Left renal pelvis (tissue), 4 donors: ENCODE data around the gene ASB1. TPM values are rescaled to one million over a fixed set of nuclear protein-coding genes. Genes with fewer than 3 reads are reported as not detected.
"Not testable (repeated sequence)": the region's sequence is repeated elsewhere in the genome, so short reads cannot be mapped to it uniquely, and the experiment has no call there.

ENCODE experiments used
- DNase-seq, 4 donors: peaks; one replicate each; pipeline ENCODE4 v3.0.0-alpha.2; 2013; ENCODE audit warnings: low read depth in 4 of 4, low spot score in 3 of 4
- polyA plus RNA-seq, 4 donors: library from polyadenylated mRNA; unstranded; fragments of 120-200 nt; gene quantifications; one replicate each; pipeline ENCODE4 v1.2.1, GENCODE V29; 2013; ENCODE audit not compliant: insufficient read length in 4 of 4

ASB1 gene
- polyA plus RNA-seq, 4 donors = 28.5 to 34.2 (median 29.9) TPM

DNA sequence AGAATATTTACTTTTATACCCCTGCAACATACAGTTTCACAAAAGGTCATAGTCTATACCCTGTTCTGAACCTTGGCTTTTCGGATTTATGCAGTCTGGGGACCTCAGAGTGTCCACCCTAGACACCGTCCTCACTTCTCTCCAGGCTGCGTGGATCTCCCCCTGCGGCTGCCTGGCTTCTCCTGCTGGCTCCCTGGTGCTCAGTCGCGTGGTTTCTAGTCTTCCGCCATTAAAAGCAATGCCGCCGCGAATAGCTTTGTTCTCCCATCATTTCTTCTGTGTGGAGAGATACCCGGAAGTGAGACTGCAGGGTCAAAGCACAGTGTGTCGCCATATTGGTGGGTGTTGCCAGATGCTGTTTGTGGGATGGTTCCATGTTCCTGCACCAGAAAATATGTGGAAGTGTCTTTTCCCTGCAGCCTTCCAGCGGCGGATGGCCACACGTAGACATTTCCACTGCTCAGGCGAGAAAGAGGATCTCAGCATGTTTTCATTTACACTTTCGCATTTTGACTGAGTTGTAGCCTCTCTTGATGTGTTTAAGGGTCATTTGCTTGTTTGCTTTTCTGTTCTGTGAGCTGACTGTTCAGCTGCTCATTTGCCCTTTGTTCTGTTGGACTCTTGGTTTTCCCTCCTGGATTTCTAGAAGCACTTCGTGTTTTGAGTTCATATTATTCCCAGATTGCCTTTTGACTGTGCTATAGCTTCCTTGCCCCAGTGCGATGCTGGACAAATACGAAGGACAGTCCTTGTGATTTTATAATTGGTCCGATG is 22.9 kb upstream of the ASB1 start:
- no peak for DNase-seq

DNA sequence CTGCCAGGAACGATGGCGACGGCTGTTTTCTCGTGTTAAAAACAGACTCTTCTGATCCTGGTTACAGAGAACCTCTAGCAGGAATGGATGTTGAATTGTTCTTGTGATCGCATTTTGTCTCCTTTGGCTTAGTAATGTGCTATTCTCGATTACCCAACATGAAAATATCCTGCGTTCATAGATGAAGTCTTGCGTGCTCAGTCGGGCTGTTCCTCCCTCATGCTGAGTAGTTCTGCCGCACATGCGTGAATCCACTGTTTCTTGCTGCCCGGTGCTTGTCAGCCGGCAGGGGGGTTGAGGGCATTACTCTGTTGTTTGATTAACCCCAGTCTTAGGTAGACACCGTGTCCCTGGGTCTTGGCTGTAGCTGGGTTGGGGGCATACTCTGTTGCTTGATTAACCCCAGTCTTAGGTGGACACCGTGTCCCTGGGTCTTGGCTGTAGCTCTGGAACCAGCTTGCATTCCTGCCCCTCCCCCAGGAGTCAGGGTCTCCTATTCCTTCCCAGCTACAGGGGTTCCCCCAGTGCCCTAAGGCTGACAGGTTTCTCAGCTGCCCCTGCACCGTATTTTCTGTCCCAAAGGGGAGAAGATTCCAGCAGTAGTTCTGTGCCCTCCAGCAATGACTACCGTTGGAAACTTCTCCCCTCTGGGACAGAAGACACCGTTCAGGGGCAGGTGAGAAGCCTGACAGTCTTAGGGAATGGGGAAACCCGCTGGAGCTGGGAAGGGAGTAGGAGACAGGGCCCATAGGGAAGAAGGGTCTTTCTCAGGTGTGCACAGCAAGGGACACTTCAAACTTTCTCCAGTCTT is 22.1 kb upstream of the ASB1 start:
- no peak for DNase-seq

DNA sequence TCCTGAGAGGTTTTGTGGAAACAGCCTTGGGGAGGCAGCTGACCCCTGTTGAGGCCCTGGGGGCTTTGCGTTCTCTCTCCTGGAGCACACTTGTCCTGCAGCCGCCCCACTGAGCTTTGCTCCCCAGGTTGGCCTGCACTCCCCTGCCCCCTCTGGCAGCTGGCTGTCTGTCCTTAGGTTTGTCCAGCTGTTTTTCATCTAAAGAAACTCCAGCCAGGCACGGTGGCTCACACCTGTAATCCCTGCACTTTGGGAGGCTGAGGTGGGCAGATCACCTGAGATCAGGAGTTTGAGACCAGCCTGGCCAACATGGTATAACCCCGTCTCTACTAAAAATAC is 21.5 kb upstream of the ASB1 start:
- not testable (repeated sequence) for DNase-seq

DNA sequence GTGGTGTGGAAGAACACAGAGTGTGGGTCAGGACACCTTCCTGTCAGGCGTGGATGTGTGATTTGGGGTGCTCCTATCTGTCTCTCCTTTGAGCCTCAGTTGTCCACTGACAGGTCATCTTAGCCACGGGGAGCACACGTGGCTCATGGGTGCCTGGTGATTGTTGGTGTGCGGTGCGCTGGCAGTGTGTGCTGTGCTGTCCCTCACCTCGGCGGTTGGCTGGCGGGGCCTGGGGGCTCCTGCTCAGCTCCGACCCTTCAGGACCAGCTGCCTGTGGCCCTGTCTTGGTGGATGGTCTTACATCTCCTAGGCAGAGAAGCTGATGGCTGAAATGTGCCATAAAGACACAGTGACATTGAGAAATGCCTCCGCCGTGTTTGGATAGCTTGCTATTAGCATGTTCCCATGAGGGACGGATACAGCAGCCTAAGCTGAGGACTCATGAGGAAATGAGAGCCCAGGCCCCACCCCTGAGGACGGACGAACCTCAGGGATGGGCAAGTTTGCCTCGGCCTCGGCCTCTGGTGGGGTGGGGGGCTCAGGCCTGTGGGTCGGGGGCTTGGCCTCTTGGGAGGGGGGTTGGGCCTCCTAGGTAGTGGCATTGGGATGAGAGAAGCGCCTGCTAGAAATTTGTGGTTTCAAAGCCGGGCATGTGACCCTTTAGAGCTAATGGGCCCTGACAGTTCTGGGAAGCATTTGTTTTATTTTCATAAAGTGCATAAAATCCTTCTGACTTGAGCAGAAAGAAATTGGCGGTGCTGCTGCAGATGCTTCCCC is 20.3 kb upstream of the ASB1 start:
- no peak for DNase-seq

DNA sequence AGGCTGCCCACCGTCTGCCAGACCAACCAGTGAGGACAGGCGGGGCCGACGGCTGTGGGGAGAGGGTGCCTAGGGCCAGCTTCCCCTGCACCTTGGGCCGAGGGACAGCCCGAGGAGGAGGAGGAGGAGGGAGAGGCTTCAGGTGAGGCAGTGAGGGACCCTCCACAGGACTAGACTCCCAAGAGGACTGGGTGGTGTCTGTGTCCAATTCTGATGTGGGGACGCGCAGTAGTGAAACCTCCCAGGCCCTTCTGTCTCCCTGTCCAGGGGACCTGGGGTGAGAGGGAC is 19.8 kb upstream of the ASB1 start:
- DNase-seq = no peak

DNA sequence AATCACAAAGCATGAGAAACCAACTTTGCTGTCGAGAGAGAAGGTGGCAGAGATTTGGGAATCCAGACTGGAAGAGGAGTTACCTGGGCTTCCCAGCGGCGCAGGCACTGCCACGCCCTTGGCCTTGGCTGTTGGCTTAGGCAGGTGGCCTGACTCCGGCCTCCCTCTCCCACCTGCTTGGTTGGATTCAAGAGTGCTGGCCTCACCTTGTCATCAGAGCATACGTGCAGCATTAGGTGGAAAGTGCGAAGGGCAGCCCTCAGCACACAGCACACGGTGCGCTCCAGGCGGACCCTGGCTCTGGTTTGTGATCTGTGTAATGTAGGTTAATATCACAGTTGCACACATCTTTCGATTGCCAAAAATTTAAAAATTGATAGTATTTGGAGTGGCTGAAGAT is 19.2 kb upstream of the ASB1 start:
- DNase-seq = no peak

DNA sequence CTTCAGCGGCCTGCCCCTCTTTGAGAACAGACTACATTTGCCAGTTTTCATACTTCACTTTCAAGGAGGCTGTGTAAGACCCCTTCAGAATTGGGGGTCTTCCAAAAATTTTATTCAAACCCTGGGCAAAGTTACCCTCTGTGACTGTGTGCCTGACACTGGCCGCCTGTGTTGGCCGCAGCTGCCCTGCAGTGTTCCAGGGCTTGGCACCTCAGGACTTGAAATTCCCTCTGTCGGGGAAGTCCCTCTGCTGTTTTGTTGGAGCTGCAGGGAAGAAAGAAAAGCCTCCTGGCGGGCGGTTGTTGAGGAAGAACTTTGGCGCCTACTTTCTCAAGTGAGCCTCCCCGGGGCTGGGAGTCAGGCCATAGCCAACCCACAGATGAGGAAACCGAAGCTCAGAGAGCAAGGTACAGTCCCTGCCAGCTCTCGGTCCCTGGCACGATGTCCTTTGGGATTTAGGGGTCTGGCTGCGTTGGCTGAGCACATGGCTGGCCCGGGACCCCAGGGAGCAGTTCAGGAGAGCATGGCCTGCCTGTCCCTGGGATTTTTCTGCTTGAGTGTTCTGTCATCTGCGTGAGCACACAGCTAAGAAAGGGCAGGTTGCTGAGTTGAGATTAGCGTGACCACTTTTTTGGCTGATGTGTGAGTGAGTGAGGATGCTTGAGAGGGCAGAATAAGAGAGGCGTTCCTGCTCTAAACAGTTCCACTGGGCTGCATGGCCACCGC is 17.9 kb upstream of the ASB1 start:
- DNase-seq = no peak

DNA sequence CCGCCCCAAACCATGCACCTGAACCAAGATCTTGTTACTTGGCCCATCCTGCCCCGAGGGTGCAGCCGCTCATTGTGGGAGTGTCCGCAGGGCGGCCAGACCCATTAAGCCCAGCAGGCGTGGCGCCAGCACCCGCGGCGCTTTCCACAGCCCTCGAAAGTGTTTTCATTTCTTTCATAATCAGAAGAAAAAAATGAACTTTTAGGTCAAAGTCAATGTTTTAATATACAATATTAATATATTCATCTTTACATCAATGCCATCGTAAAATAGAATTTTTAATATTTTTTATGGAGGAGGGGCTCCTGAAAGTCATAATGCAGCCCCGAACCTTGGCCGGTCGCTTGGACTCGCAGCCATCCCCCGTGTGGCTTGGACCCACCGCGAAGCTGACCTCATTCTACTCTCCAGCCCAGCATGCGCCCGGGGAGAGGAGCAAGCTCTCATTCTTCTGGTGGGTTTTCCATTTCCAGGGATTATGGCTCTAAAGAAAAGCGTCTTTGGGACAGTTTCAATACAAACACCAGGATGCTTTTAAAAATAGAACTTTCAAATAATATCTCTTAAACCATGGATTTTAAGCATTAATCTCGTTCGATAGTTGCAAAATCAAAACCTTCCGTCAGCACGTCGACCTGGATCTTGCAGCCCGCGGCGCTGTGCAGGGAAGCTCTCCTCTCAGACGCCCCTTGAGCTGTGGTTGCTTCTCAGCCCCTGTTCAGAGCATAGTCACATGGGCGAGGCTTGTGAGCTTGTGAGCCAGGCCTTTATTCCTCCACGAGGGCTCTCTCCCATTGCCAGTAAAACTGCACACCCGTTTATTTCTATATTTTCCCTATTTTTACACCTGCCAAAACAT is 17.2 kb upstream of the ASB1 start:
- no peak for DNase-seq

DNA sequence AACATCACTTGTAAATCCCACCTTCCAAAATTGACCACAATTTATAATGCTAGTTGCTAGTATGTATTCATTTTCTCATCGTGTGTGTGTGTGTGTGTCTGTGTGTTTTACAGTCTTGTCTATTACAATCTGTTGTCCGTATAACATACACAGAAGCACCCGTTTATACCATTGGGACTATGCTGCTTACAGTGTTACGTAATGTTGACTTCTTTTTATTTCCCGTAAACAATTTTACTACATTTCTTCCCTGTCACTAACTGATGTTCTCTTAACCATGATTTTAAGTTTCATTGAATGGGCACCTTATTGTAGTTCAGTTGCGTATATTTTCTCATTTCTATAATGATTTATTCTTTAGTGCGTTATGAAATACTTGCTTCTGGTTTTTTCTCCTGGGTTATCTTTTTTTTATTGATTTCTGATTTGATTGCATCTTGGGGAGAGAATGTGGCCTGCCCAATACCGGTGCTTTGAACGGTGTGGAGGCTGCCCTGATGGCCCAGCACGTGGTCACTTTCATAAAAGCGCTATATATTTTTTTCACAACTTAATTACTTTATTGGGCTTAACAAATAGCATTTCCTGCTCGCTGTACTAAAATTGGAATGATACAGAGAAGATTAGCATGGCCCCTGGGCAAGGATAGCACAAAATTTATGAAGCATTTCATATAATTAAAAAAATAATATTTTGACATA is 14.5 kb upstream of the ASB1 start:
- no peak for DNase-seq

DNA sequence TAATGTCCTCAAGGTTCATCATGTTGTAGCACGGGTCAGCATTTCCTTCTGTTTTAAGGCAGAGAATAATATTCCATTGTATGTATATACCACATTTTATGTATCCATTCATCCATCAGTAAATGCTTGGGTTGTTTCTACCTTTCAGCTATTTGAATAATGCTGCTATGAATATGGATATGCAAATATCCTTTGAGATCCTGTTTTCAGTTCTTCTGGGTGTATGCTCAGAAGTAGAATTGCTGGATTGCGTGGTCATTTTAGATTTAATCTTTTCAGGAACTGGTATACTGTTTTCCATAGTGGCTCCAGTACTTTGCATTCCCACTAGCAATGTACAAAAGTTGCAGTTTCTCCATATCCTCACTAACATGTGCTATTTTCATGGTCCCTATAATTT is 13.4 kb upstream of the ASB1 start:
- DNase-seq = no peak

DNA sequence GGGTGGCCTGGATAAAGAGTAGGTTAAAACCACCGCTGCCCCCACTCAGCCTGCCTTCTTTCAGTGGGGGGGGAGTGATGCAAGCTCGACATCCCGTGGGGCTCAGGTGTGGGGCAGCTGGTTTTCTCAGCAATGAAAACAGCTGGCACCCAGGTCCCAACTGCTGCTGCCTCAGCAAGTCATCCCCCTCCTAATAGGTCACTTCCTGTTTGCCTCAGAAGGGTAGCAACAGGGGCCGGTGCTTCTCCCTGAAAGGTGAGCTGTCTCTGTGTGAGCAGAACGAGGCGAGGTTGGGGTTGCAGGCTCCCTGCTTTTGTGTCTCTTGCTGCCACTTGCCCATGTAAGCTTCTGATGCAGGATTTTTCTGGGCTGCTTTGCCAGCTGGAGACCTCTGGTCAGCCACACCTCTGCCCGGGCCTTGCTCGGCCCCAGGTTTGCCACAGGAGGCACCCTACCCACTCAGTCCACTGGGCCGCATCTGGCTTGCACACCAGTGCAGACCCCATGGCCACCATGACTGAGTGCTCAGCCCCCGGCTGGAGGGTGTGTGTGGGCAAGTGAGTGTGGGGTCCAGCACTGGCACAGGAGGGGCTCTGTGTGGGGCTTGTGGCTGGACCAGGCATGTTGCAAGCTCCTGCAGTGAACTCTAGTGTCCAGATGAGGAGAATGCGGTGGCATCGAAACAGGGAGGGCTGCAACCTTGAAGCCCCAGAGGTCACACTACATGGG is 11.5 kb upstream of the ASB1 start:
- DNase-seq = no peak

DNA sequence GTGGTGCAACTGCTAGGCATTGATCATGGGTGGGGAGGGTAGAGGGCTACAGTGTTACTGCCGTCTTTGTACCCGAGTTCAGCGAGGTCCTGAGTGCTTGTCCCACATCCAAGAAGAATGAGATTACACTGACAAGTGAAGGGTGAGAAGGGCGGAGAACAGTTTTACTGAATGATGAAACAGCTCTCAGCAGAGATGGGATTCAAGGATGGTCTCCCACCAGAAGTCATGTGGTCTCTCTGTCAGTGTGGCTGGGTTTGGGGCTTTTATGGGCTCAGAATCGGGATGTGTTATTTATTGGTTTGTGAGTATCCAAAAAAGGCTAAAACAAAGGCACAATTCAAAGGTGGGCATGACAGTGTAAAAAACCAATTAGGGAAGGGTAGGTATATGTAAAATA is 10.8 kb upstream of the ASB1 start:
- no peak for DNase-seq

DNA sequence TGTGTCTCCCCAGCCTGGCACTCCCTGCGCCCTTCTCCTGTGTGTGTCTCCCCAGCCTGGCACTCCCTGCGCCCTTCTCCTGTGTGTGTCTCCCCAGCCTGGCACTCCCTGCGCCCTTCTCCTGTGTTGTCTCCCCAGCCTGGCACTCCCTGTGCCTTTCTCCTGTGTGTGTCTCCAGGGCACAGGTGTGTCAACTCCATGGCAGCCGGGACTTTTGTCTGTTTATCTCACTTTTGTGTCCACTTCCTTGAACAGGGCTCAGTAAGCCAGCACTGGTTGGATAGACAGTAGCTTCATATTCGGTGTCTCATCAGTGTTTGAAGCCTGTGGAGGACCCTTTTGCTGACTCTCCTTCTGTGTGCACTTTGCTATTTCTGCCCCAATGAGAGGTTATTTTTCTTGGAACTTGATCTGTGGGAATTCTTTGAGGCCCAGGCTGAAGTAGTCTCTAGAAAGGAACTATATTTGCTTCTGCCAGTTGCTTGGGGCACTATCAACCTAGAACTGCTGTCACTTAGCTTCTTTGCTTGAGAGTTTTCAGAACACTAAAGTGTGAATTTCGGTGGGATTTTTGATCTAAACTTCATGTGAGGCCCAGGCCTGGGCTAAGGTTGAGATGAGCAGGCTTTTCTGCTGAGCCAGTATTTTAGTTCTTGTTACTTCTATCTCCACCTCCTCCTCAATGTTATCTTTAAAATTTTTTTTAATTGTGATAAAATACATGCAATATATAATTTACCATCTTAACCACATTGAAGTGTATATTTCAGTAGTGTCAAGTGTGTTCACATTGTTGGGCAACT is 8.3 kb upstream of the ASB1 start:
- no peak for DNase-seq

DNA sequence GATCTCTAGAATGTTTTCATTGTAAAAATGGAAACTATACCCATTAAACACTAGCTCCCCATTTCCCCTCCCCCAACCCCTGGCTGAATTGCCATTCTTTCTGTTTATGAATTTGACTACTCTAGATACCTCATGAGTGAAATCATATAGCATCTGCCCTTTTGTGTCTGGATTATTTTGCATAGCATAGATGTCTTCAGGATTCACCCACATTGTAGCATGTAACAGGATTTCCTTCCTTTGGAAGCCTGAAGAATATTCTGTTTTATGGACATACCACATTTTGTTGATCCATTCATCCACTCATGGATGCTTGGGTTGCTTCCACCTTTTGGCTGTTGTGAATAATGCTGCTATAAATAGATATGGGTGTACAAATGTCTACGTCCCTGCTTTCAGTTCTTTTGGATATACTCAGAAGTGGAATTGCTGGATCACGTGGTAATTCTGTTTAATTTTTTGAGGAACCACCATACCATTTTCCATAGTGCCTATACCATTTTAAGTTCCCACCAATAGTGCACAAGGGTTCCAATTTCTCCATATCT is 7.7 kb upstream of the ASB1 start:
- no peak for DNase-seq

DNA sequence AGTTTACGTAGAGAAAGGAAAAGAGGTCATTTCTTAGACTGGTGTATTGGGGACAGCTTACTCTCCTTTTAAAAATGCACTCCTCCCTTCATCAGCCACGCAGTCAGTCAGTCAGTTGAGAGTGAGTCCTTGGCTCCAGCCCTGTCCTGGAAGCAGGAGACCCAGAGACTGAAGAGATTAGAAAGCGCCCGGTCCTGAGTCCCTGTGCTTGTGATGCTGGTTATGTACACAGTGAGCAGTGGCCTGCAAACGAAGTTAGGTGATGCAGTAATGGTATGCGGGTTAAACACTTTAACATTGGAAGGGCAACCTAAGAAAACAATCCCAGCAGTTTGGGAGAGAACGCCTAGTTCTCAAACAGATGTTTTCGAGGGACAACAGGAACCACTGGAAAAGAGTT is 6.3 kb upstream of the ASB1 start:
- DNase-seq = no peak

DNA sequence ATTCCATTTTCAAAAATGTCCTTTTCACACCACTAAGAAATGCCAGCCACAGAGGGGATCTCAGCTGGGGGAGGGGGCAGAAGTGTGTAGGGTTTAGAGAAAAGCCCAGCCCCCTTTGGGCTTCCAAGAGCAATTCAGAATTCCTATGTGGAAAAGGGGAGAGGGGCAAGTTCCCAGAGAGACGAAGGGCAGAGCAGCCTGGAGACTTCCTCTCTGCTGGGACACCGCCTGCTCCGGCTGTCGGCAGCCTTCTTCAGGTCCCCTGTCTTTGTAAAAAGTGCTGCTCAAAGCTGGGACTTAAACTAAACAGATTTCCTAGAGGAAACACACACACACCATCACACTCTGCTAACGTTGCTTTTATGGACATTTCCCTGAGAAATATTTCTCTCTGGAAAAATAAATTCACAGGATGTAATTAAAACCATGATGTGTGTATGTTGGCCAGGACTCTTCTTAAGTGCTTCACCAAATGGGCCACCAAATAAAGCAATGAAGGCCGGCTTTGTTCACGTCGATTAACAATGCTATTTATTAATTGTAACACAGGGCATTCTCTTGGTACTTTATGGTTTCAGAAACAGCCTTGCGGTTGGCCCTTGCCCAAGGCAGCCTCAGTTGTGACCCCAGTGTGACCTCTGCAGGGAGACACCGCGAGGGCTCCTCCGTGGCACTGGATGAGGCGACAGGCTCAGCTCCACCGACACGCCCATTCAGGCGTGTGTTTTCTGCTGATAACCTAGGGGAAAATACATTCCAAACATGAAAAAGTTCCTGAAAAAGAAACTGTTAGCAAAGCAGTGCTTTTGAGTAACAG is 5.6 kb upstream of the ASB1 start:
- no peak for DNase-seq

DNA sequence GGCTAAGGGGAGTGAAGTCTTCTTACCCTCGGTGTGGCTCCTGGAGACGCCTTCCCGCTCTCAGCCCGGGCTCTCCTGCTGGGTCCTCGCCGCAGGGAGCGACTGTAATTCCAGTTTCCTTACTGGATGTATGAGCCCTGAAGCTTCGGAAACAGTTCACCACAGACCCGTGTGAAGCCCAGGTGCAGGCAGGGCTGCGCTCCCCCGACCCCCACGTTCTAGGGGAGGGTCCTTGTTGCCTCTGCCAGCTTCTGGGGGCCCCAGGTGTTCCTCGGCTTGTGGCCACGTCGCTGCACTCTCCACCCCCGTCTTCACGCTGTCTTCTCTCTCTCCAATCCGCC is 5.1 kb upstream of the ASB1 start:
- no peak for DNase-seq
